ENCODE data around the gene FAM209B.
A peak's percentile ranks its signal among the peaks of the same experiment; 100 is the strongest.

FAM209B gene

GRCh38 chr20:56504373-56505005 lies 28.6 kb upstream of the FAM209B start:
- H3K27me3 ChIP-seq: no peaks in the 10 kb centered on the region
- peaks cover 0 to 22% (median 15%) of the 10 kb centered on the region in 3 donors for H3K36me3 ChIP-seq
- H3K27ac ChIP-seq: no peak overlapping the region
- no peak for DNase-seq
- no peak overlapping the region for H3K4me3 ChIP-seq
- H3K9me3 ChIP-seq: no peaks in the 10 kb centered on the region
- intact Hi-C loops (cut with DNase I; ENCODE audit: low total_unique reads): no loop called here
- no peaks in the 10 kb centered on the region for H3K4me1 ChIP-seq
- no peak for TF ChIP-seq CTCF (IDR thresholded peaks at IDR 0.05)

GRCh38 chr20:56506103-56506502 lies 26.9 kb upstream of the FAM209B start:
- H3K36me3 ChIP-seq: peaks cover 0 to 17% (median 8%) of the 10 kb centered on the region in 3 donors
- H3K27ac ChIP-seq: no peak overlapping the region
- DNase-seq: no peak
- intact Hi-C loops (cut with DNase I; ENCODE audit: low total_unique reads): no loop called here
- TF ChIP-seq CTCF (IDR thresholded peaks at IDR 0.05): no peak
- no peaks in the 10 kb centered on the region for H3K9me3 ChIP-seq
- H3K4me3 ChIP-seq: no peak overlapping the region
- no peaks in the 10 kb centered on the region for H3K27me3 ChIP-seq
- H3K4me1 ChIP-seq: no peaks in the 10 kb centered on the region

GRCh38 chr20:56511926-56512325 lies 21.1 kb upstream of the FAM209B start:
- Histone ChIP-seq H3K27me3 (no peaks in the 10 kb centered on the region), H3K4me1 (peaks cover 0 to 8% (median 0%) of the 10 kb centered on the region in 4 donors), H3K9me3 (no peaks in the 10 kb centered on the region), H3K36me3 (peaks cover 17 to 35% (median 34%) of the 10 kb centered on the region in 3 donors), H3K4me3 (no peak overlapping the region), H3K27ac (no peak overlapping the region)
- no peak for DNase-seq
- TF ChIP-seq CTCF (IDR thresholded peaks at IDR 0.05): no peak
- intact Hi-C loops (cut with DNase I; ENCODE audit: low total_unique reads): no loop called here

- H3K4me1 ChIP-seq: peaks cover 0 to 8% (median 0%) of the 10 kb centered on the region in 4 donors
- no peak for TF ChIP-seq CTCF (IDR thresholded peaks at IDR 0.05)
- no peak overlapping the region for H3K4me3 ChIP-seq
- H3K36me3 ChIP-seq: peaks cover 32 to 43% (median 42%) of the 10 kb centered on the region in 3 donors
- H3K9me3 ChIP-seq: no peaks in the 10 kb centered on the region
- H3K27ac ChIP-seq: no peak overlapping the region
- H3K27me3 ChIP-seq: no peaks in the 10 kb centered on the region
- DNase-seq: peak in 1 of 2 donors; percentile 45
- intact Hi-C loops (cut with DNase I; ENCODE audit: low total_unique reads): no loop called here
Measured at GRCh38 chr20:56513161-56514150, 19.6 kb upstream of the FAM209B start.

GRCh38 chr20:56516631-56517030 lies 16.4 kb upstream of the FAM209B start:
- TF ChIP-seq CTCF (IDR thresholded peaks at IDR 0.05): no peak
- Histone ChIP-seq H3K4me1 (peaks cover 0 to 8% (median 0%) of the 10 kb centered on the region in 4 donors), H3K27ac (no peak overlapping the region), H3K36me3 (peaks cover 60 to 73% (median 73%) of the 10 kb centered on the region in 3 donors), H3K4me3 (no peak overlapping the region), H3K27me3 (no peaks in the 10 kb centered on the region), H3K9me3 (peaks cover 0 to 22% (median 18%) of the 10 kb centered on the region in 3 donors)
- peak in 1 of 2 donors; percentile 16 for DNase-seq
- intact Hi-C loops (cut with DNase I; ENCODE audit: low total_unique reads): loop anchor here (5.0 kb wide), 1 partner anchor 444 kb away; no protein-coding TSS in a partner anchor
